Fibroblast of the aortic adventitia (primary cell): ENCODE data around the gene VAMP8. TPM values are rescaled to one million over a fixed set of nuclear protein-coding genes. Genes with fewer than 3 reads are reported as not detected.

Experiments
- DNase-seq: peaks from one replicate; pipeline ENCODE4 v3.0.0-alpha.2; 2010; ENCODE audit warnings: low read depth
- H3K4me3 ChIP-seq: 2 replicates; pipeline ENCODE4 v1.5.1; 2011; ENCODE audit warnings: low read depth, mild to moderate bottlenecking, control low read depth, low read length, moderate library complexity
- total RNA-seq: library from RNA; depleted of rRNA; stranded (reverse); fragments of >200 nt; gene quantifications from 2 replicates; pipeline ENCODE4 v1.2.3, GENCODE V29; 2012; ENCODE audit warnings: low replicate concordance
- TF ChIP-seq, protein P1 (sequence below): IDR thresholded peaks from 2 replicates; pipeline ENCODE4 v1.5.1; 2011; ENCODE audit warnings: mild to moderate bottlenecking, low read length, control low read depth, inconsistent platforms; ENCODE audit not compliant: insufficient read depth

Gene VAMP8
- 0.54 and 1.7 TPM in 2 replicates for total RNA-seq

DNA sequence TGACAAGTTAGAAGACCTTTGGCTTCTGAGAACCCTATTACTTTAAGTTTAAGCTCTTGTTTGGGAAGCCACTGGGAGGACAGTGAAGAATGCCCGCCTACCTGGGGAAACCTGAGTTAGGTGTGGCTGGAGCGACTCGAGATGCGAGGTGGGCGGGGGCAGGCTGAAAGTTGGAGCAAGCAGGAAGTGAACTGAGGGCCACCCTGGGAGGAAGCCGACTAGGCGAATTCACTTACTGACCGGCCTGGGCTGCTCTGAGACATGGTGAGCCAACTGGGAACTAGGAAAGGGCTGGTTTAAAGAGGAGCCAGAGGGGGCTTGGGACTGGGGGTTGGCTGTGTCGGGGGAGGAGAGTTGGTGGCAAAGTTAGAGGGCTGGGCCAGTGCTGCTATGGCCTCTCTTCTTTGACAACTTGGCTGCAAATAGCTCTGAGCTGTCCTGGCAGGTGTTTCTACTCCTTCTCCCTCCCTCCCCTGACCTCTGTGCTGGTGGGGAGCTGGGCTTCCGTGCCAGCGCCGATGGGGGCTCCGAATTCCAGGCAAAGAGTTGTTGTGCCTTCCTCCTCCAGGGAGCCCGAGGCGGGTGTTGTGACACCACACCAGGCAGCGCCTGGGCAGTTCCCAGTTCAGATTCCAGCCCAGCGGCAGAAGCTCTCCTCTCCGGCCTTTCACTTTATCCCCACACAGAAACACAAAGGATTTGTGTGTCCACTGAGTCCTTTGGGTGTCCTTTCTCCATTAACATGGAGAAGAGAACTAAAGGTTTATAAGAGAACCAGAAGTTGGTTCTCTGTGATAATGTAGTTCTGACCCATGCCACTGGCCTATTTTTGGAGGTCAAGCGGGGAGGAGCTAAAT is at the start of gene VAMP8:
Gene VAMP8, plus strand, starts transcription at position 201 of the 857 bp plus-strand sequence. Its CDS starts 61 bp downstream, at position 262.
- DNase-seq, result no peak
- H3K4me3 ChIP-seq, result no peak within 1 kb of the TSS
- TF ChIP-seq, protein P1, sequence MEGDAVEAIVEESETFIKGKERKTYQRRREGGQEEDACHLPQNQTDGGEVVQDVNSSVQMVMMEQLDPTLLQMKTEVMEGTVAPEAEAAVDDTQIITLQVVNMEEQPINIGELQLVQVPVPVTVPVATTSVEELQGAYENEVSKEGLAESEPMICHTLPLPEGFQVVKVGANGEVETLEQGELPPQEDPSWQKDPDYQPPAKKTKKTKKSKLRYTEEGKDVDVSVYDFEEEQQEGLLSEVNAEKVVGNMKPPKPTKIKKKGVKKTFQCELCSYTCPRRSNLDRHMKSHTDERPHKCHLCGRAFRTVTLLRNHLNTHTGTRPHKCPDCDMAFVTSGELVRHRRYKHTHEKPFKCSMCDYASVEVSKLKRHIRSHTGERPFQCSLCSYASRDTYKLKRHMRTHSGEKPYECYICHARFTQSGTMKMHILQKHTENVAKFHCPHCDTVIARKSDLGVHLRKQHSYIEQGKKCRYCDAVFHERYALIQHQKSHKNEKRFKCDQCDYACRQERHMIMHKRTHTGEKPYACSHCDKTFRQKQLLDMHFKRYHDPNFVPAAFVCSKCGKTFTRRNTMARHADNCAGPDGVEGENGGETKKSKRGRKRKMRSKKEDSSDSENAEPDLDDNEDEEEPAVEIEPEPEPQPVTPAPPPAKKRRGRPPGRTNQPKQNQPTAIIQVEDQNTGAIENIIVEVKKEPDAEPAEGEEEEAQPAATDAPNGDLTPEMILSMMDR, result no peak

DNA sequence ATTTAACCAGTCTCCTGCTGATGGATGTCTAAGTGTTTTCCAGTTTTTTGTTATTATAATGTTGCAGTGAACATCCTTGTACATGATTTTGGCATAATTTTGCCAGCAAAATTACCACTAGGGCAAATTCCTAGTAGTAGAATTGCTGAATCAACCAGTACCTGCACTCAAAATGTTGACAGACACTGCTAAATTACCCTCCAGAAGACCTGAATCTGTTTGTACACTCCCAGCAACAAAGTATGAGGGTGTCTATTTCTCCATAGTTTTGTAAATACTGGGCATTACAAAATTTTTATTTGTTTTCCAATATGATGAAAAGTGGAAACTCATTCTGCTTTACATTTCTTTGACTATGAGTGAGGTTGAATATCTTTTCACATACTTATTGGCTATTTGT is 49.6 kb upstream of the VAMP8 start:
- no peak for DNase-seq
- H3K4me3 ChIP-seq, result no peak overlapping the region
- TF ChIP-seq, protein P1, result no peak

- no peak overlapping the region for H3K4me3 ChIP-seq
- no peak for DNase-seq
- TF ChIP-seq, protein P1, result no peak
These were observed 49.0 kb upstream of the VAMP8 start for GRCh38 chr2:85528355-85528754.

- no peak for DNase-seq
- TF ChIP-seq, protein P1, result no peak
- no peak overlapping the region for H3K4me3 ChIP-seq
These were observed 47.6 kb upstream of the VAMP8 start for GRCh38 chr2:85529809-85530208.

DNA sequence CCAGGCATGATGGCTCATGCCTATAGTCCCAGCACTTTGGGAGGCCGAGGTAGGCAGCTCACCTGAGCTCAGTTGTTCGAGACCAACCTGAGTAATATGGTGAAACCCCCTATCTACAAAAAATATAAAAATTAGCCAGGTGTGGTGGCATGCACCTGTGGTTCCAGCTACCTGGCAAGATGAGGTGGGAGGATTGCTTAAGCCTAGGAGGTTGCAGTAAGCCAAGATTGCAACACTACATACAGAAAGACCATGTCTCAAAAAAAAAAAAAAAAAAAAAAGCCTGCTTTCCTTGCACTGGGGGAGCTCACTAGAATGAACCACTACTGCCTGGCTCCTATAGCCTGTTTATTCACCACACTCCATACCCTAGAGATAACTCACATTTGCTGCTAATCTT is 45.8 kb upstream of the VAMP8 start:
- no peak for DNase-seq
- TF ChIP-seq, protein P1, result no peak
- H3K4me3 ChIP-seq, result no peak overlapping the region

DNA sequence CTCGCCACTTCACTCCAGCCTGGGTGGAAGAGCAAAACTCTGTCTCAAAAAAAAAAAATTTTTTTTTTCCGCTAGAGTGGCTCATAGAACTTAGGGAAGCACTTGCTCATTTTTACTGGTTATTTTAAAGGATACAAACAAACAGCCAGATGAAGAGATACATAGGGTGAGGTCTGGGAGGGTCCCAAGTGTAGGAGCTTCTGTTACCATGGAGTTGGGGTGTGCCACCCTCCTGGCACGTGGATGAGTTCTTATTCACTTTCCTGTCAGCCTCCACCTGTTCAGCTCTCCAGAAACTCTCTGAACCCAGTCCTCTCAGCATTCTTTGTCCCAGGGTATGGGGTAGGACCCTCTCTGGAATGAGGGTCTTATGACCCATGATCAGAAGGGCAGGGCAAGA is 43.3 kb upstream of the VAMP8 start:
- DNase-seq, result no peak
- no peak overlapping the region for H3K4me3 ChIP-seq
- TF ChIP-seq, protein P1, result no peak

- no peak overlapping the region for H3K4me3 ChIP-seq
- DNase-seq, result no peak
- TF ChIP-seq, protein P1, result no peak
These were observed 42.5 kb upstream of the VAMP8 start for GRCh38 chr2:85534881-85535280.
